ENCODE data around the gene RND3. TPM values are rescaled to one million over a fixed set of nuclear protein-coding genes. Genes with fewer than 3 reads are reported as not detected.
A peak's percentile ranks its signal among the peaks of the same experiment; 100 is the strongest.

The RND3 gene
- total RNA-seq = 10 to 100 TPM; 18.5 to 29.2 TPM
- long read RNA-seq, transcript RND3-201 (6 exons, 2,711 nt) = major isoform, 5 of 12 reads
- long read RNA-seq, transcript RND3-202 (5 exons, 2,777 nt) = major isoform, 5 of 12 reads
- long read RNA-seq, partial matches to known transcripts = 1 of 12 reads
- long read RNA-seq, other reads (novel, unspliced or antisense) = 0 of 12 reads

GRCh38 chr2:150487537-150488429 is at the start of gene RND3:
Gene RND3, minus strand, starts transcription at chr2:150487667. Its CDS starts 250 bp downstream, at chr2:150487417.
- intact Hi-C loops (cut with DNase I) = loop anchor here (5.0 to 10.0 kb wide), 2 partner anchors 893 to 895 kb away; no protein-coding TSS in a partner anchor
- DNase-seq = peak; percentile 96
- peak; percentile 77 to 83 for ATAC-seq

- intact Hi-C loops (cut with DNase I) = no loop called here
- DNase-seq (no peak), ATAC-seq (no peak)
These were observed 47.7 kb upstream of the RND3 start for GRCh38 chr2:150535176-150535575.

GRCh38 chr2:150532879-150533278 is 45.4 kb upstream of the RND3 start:
- DNase-seq = no peak
- intact Hi-C loops (cut with DNase I) = no loop called here
- ATAC-seq = peak in 1 of 2 donors; percentile 42

- intact Hi-C loops (cut with DNase I) = no loop called here
- ATAC-seq = no peak
- no peak for DNase-seq
These were observed 44.6 kb upstream of the RND3 start for GRCh38 chr2:150532020-150532419.

GRCh38 chr2:150531591-150531990 is 44.1 kb upstream of the RND3 start:
- intact Hi-C loops (cut with DNase I) = no loop called here
- ATAC-seq (no peak), DNase-seq (no peak)

GRCh38 chr2:150530168-150530567 is 42.7 kb upstream of the RND3 start:
- DNase-seq (no peak), ATAC-seq (no peak)
- intact Hi-C loops (cut with DNase I) = no loop called here

- DNase-seq = no peak
- ATAC-seq = no peak
- intact Hi-C loops (cut with DNase I) = no loop called here
These were observed 41.7 kb upstream of the RND3 start for GRCh38 chr2:150528861-150529801.

GRCh38 chr2:150526827-150527226 is 39.4 kb upstream of the RND3 start:
- no peak for DNase-seq
- ATAC-seq = peak in 1 of 2 donors; percentile 47
- intact Hi-C loops (cut with DNase I) = no loop called here

- DNase-seq (no peak), ATAC-seq (no peak)
- intact Hi-C loops (cut with DNase I) = no loop called here
These were observed 38.5 kb upstream of the RND3 start for GRCh38 chr2:150526006-150526405.

GRCh38 chr2:150522269-150522668 is 34.8 kb upstream of the RND3 start:
- ATAC-seq (no peak), DNase-seq (no peak)
- intact Hi-C loops (cut with DNase I) = no loop called here

- intact Hi-C loops (cut with DNase I) = no loop called here
- DNase-seq (no peak), ATAC-seq (peak; percentile 23 to 30)
These were observed 33.6 kb upstream of the RND3 start for GRCh38 chr2:150520887-150521664.

GRCh38 chr2:150520033-150520432 is 32.6 kb upstream of the RND3 start:
- intact Hi-C loops (cut with DNase I) = no loop called here
- ATAC-seq (no peak), DNase-seq (no peak)

- DNase-seq = no peak
- no peak for ATAC-seq
- intact Hi-C loops (cut with DNase I) = no loop called here
These were observed 30.6 kb upstream of the RND3 start for GRCh38 chr2:150517951-150518680.

GRCh38 chr2:150513647-150514046 is 26.2 kb upstream of the RND3 start:
- DNase-seq = no peak
- ATAC-seq = no peak
- intact Hi-C loops (cut with DNase I) = no loop called here

GRCh38 chr2:150508497-150509137 is 21.1 kb upstream of the RND3 start:
- DNase-seq (no peak), ATAC-seq (no peak)
- intact Hi-C loops (cut with DNase I) = no loop called here

- ATAC-seq = no peak
- DNase-seq = no peak
- intact Hi-C loops (cut with DNase I) = no loop called here
These were observed 19.6 kb upstream of the RND3 start for GRCh38 chr2:150507071-150507470.

GRCh38 chr2:150505178-150505577 is 17.7 kb upstream of the RND3 start:
- intact Hi-C loops (cut with DNase I) = no loop called here
- no peak for ATAC-seq
- DNase-seq = no peak
